Fibroblast of pulmonary artery (primary cell): ENCODE data around the gene DEPDC7.

Experiments
- DNase-seq: peaks from one replicate; pipeline ENCODE4 v3.0.0-alpha.2; 2010; ENCODE audit warnings: low read depth
- H3K4me3 ChIP-seq: replicated peaks from 2 replicates; pipeline ENCODE4 v1.5.1; 2011; ENCODE audit warnings: low read depth, mild to moderate bottlenecking, control low read depth, low read length, moderate library complexity
- CTCF ChIP-seq: IDR thresholded peaks from 2 replicates; pipeline ENCODE4 v1.5.1; 2011; ENCODE audit warnings: mild to moderate bottlenecking, control low read depth, low read length, inconsistent platforms; ENCODE audit errors: missing control alignments

The DEPDC7 gene

GRCh38 chr11:32987851-32988250, 27.8 kb upstream of the DEPDC7 start:
- no peak for DNase-seq
- no peak overlapping the region for H3K4me3 ChIP-seq
- no peak for TF ChIP-seq CTCF

GRCh38 chr11:32990481-32990880, 25.2 kb upstream of the DEPDC7 start:
- no peak for TF ChIP-seq CTCF
- no peak for DNase-seq
- H3K4me3 ChIP-seq, result no peak overlapping the region

GRCh38 chr11:32991427-32991826, 24.3 kb upstream of the DEPDC7 start:
- no peak for TF ChIP-seq CTCF
- H3K4me3 ChIP-seq, result no peak overlapping the region
- no peak for DNase-seq

- H3K4me3 ChIP-seq, result no peak overlapping the region
- DNase-seq, result no peak
- TF ChIP-seq CTCF, result no peak
These were observed 23.8 kb upstream of the DEPDC7 start for GRCh38 chr11:32991898-32992297.

GRCh38 chr11:33000181-33000580, 15.5 kb upstream of the DEPDC7 start:
- no peak overlapping the region for H3K4me3 ChIP-seq
- peak; percentile 90 for DNase-seq
- TF ChIP-seq CTCF, result no peak

- no peak for DNase-seq
- no peak overlapping the region for H3K4me3 ChIP-seq
- no peak for TF ChIP-seq CTCF
These were observed 14.4 kb upstream of the DEPDC7 start for GRCh38 chr11:33001281-33001680.

GRCh38 chr11:33001751-33002542, 13.7 kb upstream of the DEPDC7 start:
- H3K4me3 ChIP-seq, result no peak overlapping the region
- no peak for TF ChIP-seq CTCF
- DNase-seq, result no peak
